Activated CD8-positive, alpha-beta memory T cell treated with anti-CD3 and anti-CD28 coated beads, Interleukin-2, amount 50 U/mL, for 48 hours (primary cell): ENCODE measurements around the gene CD164L2.
A peak's percentile ranks its signal among the peaks of the same experiment; 100 is the strongest.
"Not testable (repeated sequence)": the region's sequence is repeated elsewhere in the genome, so short reads cannot be mapped to it uniquely, and the experiment has no call there.

ENCODE experiments used
- DNase-seq: peaks from one replicate; pipeline ENCODE4 v3.0.0-alpha.2; 2020

CD164L2 gene

DNA sequence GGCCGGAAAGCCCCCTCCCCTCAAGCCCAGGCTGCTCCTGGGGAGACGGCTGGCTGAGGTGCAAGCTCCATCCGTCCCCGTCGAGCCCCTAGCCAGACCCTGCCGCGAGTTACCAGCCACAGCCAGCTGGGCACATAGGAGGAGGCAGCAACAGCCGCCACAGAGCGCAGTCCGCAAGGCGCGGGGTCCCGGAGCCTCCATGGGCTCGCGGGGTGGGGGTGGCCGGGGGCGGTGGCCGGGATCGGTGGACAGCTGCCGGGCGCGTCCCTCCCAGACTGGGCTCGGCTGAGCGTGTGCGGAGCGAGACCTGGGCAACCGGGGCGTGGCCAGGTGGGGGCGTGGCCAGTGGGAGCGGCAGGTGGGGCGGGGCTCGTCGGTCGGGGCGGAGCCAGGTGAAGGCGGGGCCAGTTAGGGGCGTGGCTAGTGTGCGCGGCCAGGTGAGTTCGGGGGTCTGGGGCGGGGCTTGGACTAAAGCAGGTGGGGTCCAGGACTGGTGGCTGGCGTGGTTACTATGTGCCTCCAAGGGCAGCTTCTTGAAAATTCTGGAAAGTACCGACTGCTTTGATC lies at the start of gene CD164L2:
Gene CD164L2 (minus strand): TSS at position 295 of the 567 bp plus-strand sequence. CDS start 94 bp downstream, at position 201.
- peak; percentile 77 for DNase-seq

DNA sequence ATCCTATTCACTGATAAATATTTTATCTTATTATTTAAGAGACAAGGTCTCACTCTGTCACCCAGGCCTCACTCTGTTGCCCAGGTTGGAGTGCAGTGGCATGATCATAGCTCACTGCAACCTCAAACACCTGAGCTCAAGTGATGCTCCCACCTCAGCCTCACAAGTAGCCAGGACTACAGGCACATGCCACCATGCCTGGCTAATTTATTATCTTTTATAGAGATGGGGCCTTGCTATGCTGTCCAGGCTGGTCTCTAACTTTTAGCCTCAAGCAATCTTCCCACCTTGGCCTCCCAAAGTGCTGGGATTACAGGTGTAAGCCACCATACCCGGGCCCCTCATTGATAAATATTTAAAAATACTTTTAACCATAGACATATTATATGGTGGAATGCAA lies 49.6 kb upstream of the CD164L2 start:
- not testable (repeated sequence) for DNase-seq

DNA sequence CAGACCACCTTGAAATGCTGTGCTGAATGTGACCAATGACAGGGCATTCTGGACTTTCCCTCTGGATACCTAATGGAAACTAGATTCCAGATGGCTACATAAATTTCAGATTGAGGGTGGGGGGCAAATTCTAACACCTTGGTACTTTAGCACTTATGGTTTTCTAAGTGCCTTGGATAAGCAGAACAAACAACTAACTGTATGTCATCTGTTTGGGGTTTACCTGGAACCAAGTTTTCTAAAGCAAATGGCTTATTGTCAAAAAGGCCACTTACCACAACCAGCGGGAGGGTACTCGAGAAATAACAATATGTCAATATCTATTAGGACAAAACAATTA lies 48.4 kb upstream of the CD164L2 start:
- no peak for DNase-seq

DNA sequence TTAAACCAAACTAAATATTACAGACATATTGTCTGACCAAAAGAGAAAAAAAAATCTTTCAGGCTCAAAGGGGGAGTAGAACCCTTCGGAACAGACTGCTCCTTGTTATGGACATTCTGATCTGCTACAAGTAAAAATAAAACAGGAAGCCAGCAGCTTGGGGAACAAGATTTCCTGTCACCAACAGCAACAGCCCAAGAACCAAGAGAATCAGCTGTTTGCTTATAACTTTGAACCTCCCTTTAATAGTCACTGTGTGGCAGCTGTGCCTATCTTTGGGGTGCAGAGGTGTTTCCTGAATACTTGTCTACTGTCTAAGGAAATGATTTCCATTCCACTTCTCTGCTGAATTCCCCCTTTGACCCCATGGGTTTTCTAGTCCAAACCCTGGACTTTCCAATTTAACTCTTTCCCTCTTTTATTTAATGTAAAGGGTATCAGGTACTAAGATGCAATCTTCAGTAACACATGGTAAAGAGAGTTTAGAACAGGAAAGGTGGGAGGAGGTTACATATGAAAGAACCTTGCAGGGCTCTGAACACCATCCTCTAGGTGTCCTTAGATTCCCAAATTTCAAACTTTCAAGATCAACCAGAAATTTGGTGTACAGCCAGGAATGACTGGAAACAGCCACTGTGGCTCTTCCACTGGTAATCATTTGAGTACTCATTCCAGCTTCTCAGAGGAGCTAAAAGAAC lies 47.9 kb upstream of the CD164L2 start:
- DNase-seq = no peak

DNA sequence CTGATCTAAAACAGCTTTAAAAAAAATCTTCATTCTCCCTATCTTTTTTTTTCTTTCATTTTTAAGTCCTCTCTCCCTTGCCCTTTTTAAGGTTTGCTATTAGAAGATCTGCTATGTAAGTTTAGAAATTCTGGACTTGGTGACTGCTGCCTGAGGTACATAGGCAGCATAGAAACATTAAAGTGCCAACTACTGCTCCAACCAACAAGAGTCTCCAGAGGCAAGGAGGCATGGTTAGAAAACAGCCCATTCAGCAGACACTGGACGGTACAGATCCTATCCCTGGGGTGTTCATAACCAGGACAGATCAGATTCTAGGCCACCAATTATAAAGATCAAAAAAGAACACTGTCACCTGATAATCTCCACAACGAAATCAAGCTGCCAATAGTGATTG lies 45.9 kb upstream of the CD164L2 start:
- DNase-seq = no peak

DNA sequence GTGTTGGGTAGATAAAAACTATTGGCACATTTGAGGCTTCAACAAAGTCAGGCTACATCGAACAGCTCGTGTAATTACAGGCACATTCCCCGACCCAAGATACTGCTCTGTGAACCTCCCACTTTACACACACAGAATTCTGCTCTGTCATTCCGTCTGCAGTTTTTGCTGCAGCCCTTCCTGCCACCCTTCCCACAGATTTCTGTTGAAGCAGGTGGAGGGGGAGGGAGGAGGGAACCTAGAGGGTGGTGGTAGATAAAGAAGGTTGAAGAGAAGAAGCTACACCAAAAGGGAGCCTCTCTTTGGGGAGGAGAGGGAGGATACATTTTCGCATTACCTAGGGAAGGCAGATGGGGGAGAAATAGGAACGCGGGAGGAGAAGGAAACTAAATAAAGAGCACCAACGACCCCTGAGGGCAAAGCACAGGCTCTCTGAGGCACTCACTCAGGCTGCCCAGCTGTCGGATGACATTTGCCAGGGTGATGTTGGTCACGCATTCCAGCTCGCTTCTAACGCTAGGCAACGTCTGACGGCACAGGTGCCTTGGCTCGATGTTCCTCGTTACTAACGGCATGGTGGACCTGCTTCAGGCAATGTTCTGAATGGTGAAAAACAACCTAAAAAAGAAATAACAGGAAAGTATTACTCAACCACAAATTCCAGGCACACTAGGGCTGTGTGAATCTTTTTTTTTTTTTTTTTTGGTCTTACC lies 45.3 kb upstream of the CD164L2 start:
- DNase-seq = no peak

DNA sequence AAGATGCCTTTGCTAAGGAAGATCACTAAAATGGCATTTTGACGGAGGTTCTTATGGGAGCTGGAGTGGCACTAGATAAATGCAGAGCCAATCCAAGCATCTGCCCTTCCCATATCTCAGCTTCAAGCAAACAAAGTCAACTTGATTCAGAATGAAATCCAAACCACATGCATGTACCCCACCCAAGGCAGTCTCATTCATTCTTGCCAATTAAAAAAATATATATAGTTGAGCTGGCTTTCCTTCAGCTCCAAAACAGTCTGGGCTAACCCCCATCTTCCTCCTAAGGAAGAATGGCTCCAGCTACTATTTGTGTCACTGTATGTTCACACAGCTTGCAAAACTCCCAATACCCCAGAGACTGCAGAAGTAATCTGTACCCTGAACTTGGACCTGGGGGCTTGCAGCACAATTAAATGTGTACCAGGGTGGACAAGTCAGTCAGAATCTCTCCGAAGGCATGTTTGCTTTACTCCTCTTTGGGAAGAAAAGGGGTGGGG lies 44.7 kb upstream of the CD164L2 start:
- DNase-seq = no peak

DNA sequence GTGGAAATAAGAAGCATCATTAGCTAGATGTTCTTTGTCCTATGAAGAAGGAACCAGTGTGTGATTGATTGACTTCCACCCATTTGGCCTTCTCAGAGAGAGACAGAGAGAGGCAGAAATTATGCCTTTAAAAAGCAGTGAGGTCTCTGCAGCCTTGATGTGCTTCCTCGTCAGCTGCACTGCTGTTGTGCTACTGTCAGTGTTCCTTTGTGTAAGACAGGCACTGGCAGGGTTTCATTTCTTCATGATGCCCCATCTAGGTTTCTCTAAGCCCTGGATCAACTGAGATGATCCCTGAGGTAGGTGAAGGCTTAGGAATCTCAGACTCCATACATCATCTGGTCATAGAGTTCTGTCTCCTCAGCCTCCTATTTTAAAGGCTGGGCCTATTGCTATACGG lies 44.2 kb upstream of the CD164L2 start:
- no peak for DNase-seq

DNA sequence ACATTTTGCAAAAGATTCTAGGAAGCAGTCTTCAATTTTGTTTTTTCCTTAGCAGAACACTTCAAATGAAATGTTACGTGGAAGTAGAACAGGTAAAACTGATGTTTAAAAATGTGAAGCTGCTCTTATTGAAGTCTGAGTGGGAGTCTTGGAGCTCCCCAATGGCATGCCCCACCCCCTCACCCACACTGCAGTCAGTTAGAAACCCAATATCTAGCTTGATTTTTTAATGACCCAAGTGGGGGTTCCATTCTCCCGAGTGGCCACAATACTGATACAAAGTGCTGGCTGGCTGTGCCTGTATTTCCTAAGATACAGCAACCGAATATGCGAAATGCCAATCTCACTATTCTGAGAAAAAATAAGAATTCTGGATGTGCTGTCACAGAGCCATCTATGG lies 40.6 kb upstream of the CD164L2 start:
- DNase-seq = no peak

DNA sequence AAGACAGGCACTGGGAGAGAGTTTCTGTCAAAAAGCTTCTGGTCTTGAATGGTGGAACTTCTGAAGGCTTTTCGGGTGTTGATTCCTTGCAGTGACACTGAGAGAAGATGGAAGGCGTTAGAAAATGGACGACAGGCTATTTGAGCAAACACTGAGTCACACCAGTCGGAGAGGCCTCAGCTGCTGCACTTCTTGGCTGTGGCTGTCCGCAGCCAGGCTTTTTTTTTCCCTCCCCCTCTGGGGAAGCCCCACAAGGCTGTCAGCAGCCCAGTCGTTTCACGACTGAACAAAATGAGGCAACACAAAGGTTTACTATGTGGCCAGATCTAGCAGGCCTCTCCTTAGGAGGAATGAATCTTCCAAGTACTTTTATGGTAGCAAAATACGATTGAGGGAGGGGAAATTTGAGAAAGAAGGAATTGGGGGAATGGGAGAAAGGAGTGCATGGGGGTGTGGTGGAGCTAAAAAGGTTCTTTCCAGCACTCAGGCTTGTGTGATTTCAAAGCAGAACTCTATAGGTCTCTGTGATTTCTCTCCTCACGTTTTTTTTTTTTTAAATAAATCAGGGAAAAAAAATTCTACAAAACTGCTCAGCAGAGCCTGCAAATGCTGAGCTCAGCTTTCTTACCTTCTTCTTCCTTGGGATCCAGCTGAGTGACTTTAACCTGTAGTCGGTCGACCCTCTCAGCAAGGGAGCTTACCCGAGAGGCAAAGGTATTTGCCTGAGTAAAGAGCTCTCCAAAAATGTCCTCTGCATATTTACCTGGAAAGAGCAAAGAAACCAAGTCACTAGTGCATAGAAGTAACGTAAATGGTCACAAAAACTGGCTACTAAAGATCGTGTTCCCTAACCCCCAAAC lies 35.4 kb upstream of the CD164L2 start:
- DNase-seq = no peak

DNA sequence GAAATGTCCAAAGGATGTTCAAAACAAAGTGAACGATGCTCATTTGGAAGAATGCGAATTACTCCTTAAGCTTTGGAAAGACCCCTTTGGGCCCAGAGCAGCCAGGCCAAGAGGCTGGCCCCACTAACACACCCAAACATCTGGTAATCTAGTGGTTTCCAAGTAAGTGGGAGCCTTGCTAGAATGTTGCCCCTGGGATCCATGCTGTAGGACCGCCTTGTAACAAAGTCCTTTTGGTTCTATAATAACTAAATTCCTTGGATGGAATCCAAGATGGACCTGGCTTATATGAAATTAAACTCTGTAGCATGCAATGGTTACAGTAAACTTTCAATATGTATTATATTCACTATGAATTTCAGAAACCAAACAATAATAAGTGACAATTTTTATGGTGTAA lies 34.6 kb upstream of the CD164L2 start:
- no peak for DNase-seq

DNA sequence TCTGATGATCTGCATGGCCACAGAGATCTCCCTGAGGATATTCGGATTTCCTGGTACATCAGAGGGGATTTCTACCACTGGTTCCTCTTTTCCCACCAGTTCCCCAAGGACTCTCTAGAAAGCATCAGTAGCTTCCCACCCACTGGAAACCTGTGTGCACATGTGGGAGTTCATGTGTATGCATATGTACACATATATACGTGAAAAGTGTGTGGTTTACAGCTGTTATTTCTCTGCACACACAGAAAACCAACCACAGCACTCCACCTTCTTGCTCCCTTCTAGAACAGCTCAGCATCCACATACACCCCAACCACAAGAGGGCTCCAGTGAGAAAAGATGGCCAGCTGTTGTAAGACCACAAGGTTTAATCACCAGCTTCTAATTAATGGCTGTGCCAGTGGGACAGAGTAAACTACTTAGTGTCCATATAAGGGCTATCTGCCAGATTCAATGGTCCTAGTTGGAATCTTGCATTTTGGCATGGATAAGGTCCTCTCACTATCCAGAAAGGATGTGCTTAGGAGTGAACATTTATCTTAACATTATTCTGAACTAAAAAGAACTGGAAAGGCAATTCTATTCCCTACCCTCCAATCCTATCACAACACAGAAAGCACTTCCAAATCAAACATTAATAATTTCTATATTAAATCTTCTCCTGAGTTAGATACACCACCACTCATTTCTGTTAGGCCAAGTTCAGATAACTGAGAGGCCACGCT lies 33.4 kb upstream of the CD164L2 start:
- DNase-seq = peak; percentile 62

DNA sequence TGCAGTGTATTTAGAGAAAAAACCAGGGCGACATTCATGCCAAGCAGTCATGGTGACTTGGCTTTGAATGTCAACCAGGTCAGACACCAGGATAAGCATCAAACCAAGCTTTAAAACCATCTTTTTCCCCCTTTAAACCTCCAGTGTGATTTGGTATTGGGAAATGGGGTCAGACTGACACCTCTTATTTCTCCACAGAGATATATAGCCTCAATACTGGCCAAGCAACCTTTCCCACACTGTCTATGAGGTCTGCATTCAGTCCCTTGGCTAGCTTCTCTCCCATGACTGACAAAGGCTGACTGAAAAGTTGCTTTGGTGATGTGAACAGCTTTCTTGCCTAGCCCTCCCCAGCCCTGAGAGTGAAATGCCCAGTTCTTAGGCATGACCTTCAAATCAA lies 31.0 kb upstream of the CD164L2 start:
- DNase-seq = no peak

DNA sequence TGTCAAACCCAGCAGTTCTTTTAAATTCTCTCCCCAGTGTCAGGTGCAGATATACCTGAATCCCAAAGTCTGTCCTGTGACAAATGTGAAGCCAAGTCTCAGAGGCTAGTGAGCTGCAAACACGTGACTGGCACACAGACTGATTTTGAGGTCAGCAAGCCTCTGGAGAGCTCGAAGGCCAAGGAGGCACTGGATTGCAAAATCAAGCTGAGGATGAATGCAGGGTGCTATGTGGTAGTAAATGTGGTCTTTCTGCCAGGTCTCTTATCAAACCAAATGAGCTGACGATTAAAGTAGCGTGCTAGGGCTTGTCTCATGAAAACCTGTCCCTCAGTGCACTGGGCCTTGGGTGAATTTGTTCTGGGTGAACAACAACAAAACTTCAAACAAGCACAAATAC lies 29.9 kb upstream of the CD164L2 start:
- DNase-seq = no peak

DNA sequence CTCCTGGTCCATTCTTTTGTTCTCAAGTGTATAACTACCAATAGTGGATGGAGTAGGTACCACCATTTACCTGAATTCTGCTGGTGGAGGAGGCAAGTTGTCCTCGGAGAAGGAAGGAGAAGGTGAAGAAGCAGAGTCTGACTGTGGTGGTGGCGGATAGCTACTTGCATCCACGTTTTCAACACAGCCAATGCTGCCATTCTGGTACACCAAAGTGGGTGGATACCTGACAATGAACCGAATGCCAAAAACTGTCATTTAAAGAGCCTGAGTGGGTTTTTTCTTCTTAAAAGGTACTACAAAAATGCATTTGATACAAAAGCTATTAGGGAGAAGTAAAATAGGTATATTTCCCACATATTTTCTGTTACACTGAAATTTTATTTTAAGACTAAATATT lies 29.4 kb upstream of the CD164L2 start:
- no peak for DNase-seq

DNA sequence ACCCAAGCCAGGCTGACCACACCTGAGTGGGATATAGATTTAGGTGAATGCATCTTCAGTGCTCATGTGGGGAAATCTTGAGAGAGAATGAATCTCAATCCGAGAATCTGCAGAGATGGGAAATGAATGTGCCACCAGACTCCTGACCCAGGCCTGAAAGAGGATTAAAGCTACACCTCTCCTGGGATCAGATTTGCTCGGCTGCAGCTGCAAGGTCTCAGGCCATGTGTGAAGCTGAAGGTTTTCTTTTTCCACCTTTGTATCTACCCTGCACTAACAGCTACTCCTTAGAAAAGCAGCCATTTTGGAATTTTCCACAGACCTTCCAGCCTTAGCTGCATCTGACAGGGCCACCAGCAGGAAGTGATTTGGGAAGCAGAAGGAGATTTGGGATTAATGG lies 27.6 kb upstream of the CD164L2 start:
- no peak for DNase-seq

DNA sequence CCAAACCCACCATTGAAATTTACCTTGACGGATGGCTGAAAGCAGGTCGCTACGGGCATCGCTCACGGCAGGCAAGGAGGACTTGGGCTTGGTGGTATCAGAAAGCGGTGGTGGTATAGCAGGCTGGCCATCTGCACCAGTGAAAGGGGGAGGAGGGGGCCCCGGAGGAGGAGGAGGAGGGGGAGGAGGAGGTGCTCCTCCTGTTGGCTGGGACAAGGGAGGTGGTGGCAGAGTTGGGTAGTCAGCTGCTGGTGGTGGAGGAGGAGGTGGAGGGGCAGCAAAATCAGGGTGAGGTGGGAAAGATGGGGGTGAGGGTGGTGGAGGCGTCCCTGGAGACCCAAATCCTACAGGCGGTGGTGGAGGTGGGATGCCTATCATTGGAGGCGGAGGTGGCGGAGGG lies 26.5 kb upstream of the CD164L2 start:
- DNase-seq = no peak

DNA sequence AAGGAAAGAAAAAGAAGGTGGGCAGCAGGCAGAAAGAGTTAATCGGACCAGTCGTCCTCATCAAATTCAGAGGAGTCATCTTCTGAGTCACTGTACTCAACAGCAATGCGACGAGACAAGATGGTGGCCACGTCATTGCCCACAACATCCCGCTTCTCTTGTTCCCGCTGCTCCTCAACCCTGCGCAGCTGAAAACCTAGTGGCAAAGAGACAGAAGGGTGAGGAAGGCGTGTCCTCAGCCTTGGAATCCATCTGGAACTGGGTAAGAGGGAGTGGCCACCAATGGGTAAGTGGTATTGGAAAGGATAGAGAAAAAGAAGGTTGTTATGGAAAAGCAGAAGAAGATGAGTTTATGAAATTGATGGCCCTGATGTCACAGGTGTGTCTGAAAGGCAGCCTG lies 25.0 kb upstream of the CD164L2 start:
- no peak for DNase-seq

DNA sequence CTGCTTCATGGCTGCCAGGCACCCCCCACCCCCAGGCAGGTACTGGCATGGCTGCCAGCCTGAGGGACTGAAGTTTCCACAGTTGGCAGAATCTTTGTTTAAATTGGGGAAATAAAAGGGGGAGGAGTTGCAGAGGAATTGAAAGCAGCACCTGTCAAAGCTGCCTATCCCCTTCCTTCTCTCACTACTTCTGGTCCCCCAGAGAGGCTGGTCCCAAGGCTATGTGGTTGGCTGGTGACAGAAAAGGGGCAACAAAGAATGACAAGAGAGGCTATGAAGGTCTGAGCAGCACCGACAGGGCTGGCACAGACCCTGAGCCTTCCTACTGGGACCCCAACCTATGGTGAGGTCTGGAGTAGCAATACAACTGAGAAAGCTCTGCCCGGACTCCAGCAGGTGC lies 23.7 kb upstream of the CD164L2 start:
- DNase-seq = not testable (repeated sequence)

DNA sequence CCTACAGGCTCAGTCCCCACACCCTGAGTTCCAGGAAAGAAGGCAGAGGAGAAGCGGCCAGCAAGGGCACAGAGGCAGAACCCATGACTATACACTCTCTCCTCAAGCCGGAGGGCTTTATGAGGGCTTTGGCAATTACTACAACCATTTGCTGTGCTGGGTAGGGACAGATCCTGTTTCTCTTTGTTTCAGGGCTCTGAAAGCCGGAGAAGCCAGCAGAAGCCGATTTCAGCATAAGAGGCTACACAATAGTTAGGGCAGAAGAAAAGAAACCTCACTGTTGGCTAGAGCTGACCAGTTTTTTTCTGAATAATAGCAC lies 23.2 kb upstream of the CD164L2 start:
- DNase-seq = no peak

DNA sequence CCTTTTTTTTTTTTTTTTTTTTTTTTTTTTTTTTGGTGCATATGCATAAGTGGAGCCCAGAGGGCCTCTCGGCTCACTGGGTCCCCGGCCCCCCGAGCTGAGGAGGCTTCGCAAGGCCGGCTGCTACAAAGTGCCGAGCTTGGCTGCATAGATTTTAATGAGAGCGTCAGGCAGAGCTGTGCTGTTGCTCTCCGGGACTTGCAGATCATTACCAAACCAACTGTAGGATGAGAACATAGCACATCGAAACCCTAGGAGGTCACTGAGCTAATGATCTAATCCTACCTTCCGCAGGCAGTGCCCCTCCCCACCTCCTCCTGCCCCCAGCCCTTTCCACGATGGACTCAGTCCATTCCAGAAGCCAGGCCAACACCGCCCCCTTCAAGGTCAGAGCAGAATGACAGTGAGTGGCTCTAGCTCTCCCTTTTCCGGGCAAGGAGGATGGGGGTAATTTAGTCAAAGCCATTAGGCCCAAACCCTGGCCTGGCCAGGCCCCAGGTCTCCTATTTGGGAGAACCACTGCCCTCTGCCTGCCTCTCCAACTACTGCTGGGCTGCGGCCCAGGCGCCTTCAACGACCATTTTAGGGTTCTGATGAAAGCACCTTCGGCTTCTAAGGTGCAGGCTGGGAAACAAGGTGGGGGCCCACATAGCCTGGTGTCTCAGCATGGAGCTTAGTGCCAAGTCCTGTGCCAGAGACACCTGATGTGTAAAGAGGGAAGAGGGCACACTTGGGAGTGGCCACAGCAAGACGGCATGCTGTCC lies 22.6 kb upstream of the CD164L2 start:
- not testable (repeated sequence) for DNase-seq

DNA sequence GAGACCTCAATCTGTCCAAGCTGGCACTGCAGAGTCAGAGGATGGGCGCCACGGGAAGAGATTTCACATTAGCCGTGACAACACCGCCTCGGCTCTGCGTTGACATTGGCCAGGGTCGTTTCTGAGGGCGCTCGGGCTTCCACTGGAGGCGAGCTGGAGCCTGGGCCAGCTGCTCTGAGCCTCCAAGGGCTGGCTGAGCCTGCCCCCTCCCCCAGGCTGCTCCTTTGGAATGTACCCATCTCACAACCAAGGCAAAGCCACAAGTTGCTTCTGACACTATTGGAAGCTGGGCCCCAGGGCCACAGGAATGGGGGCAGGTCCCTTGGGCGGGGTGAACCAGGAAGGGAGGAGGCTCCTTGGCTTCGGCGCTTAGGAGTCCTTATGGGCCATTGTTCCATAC lies 21.9 kb upstream of the CD164L2 start:
- DNase-seq = no peak
